Stimulated activated CD8-positive, alpha-beta memory T cell treated with anti-CD3 and anti-CD28 coated beads, Interleukin-12 subunit alpha, Interleukin-12 subunit beta, amount 100 ng/mL, for 24 hours (primary cell): Measurements from ENCODE around the gene SNAPC2.

ENCODE experiments used
- DNase-seq: peaks from one replicate; pipeline ENCODE4 v3.0.0-alpha.2; 2020; ENCODE audit errors: extremely low read depth

The SNAPC2 gene

DNA sequence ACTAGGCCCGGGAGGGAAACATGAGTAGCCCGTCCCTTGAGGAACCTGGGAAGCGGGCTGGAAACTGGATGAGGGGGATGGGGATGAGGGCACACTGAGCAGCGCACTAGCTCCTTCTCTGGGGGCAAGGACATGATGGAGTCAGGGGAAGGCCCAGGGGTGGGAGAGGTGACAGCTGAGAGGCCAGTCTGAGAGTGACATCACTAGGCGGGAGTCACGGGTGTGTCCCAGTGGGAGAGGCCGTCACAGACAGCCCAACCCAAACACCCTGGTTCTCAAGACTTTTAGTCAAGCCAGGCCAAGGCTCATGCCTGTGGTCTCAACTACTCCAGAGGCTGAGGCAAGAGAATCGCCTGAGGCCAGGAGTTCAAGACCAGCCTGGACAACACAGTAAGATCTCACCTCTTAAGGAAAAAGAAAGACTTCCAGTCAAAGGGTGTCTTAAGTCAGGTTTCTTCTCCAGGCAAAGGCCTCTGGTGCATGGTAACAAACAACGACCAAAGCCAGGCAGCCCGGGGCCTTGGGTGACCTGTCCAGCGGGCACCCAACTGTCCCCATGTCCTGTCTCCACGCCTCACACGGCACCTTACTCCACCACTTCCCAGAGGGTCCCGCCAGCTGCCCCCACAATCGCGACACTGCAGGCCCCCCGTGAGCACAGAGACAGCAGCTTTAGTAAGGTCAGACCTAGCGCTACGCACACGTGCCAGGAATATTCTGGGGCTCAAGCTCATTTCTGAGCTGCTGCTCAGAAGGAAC is 48.8 kb downstream of the SNAPC2 start:
- DNase-seq: no peak

DNA sequence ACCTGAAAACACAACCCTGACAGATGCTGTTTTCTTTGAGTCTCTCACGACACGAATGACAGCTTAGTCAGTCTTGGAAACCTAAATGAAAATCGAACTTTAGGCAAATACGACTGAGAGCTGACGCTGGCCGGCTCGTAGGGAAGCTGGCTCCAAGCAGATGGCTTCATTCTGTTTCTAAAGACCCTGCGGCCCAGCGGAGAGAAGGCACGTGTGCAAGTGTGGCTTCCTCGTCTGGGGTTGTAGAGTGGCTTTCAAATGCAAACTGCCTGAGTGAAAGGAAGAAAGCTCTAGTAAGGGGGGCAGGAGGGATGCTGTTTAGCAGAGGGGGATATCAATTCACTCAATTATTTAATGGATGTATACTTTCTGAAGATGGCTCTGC is 49.4 kb downstream of the SNAPC2 start:
- DNase-seq: no peak

DNA sequence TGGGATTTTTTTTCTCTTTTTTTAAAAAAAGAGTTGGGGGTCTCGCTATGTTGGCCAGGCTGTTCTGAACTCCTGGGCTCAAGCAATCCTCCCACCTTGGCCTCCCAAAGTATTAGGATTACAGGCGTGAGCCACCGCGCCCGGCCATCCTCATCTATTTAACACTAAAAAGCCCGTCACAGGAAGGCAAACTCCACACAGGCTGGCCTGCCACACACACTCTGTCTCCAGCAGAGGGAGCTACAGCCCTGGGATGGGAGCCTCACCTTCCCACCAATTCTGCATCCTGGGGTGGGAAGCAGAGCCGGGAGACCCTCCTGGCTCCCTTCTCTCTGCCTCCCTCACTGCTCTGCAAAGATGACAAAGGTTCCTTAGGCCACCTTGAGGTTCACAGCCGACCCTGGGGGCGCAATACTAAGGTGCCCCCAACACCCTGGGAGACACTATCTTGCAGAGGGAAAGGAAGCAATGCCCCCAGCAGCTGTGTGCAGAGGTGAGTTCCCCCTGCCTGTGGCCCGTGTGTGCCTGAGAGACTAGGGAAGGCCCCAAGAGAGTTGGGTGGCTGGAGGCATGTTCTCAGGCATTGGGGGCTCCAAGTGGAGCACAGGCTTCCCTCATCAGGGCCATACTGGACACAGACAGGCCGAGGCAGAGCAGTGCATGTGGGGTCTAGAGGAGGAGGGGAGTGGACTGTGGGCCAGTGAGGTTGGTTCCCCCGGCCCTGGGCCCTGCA is 50.7 kb downstream of the SNAPC2 start:
- no peak for DNase-seq

DNA sequence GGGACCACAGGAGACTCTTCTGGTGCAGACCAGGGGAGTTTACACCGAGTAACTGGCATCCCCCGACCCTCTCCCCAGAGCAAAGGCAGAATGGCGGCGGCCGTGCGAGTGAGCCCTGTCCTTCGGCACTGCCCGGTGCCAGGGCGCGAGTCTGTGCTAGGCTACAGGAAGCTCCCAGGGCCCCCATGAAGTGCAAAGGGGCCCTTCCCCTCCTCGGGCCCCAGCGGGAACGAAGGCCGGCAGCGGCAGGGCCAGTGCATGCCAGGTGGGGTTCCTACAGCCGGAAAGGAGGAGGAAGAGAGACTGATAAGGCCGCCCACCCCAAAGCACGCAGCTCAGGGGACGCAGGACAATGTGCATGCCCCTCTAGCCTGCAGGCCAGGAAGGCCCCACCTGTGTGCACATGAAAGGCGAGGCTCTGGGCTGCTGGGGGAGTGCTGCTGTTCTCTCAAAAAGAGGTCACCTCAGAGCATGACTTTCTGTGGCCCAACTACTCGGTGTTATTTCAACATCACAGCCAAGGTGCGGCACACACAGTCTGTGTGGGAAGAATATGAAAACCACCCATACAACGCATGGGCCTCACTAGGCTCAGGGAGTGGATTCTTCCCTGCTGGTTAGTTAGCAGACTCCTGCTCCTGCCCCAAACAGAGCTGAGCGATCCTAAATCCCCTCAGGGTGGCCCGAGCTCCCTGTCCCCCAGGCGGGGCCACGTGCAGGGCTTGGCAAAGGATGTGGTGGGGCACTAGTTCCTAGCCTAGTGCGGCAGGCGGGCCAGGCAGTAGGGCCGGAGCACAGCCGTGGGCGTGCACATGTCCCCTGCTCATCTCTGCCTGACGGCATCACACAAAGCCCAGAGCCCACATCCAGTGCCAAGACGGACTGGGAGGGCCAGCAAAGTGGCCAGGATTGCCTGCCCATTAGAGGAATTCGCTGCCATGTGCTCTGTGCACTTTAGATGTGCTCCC is 51.7 kb downstream of the SNAPC2 start:
- no peak for DNase-seq
